Caco-2 (cell line): ENCODE results near the gene MMP3. TPM values are rescaled to one million over a fixed set of nuclear protein-coding genes. Genes with fewer than 3 reads are reported as not detected.

Experiments used
- BruUV-seq: library from RNA; stranded (reverse); fragments of 400-500 nt; replicated peaks from 2 replicates; lab custom pipeline; 2021; lab: Mats Ljungman, UMichigan
- CTCF ChIA-PET: fragments of 300-600 bp; sonication (Branson Sonifier 250); formaldehyde crosslinking; loops from one replicate; lab custom pipeline; 2022; ENCODE audit warnings: antibody characterized with exemption; lab: Charles Lee
- POLR2A ChIA-PET: fragments of 300-600 bp; sonication (Branson Sonifier 250); formaldehyde crosslinking; loops from one replicate; lab custom pipeline; 2022; ENCODE audit warnings: antibody characterized with exemption; lab: Charles Lee
- DNase-seq, 2 experiments: peaks; one replicate each; pipeline versions ENCODE4 v3.0.0 to v3.0.0-alpha.2; 2020 to 2022
- H3K27me3 ChIP-seq: replicated peaks from 2 replicates; pipeline ENCODE4 v1.6.0; 2011; ENCODE audit warnings: low read length; ENCODE audit not compliant: control insufficient read depth, insufficient read depth
- H3K36me3 ChIP-seq: 2 replicates; pipeline ENCODE4 v1.5.1; 2011; ENCODE audit warnings: low read length; ENCODE audit not compliant: control insufficient read depth, insufficient read depth
- H3K4me1 ChIP-seq: fragments of 250-450 bp; sonication (Bioruptor Pico); 2 replicates; pipeline ENCODE4 v1.5.1; 2020; ENCODE audit warnings: mild to moderate bottlenecking
- H3K4me3 ChIP-seq: 2 replicates; pipeline ENCODE4 v1.5.1; 2011; ENCODE audit warnings: low read depth, mild to moderate bottlenecking, control low read depth, low read length
- H3K9me3 ChIP-seq: fragments of 250-450 bp; sonication (Bioruptor Pico); 2 replicates; pipeline ENCODE4 v1.5.1; 2020; ENCODE audit warnings: mild to moderate bottlenecking, moderate library complexity
- H3K27ac Mint-ChIP-seq: one replicate; pipeline ENCODE4 v1.8.0; 2022; ENCODE audit warnings: mixed read lengths; ENCODE audit not compliant: unreplicated experiment
- H3K27me3 Mint-ChIP-seq: one replicate; pipeline ENCODE4 v1.8.0; 2022; ENCODE audit warnings: mixed read lengths; ENCODE audit not compliant: insufficient read depth, unreplicated experiment
- H3K36me3 Mint-ChIP-seq: one replicate; pipeline ENCODE4 v1.8.0; 2022; ENCODE audit warnings: mild to moderate bottlenecking, mixed read lengths; ENCODE audit not compliant: insufficient read depth, unreplicated experiment
- H3K4me1 Mint-ChIP-seq: one replicate; pipeline ENCODE4 v1.8.0; 2022; ENCODE audit warnings: low read depth, mixed read lengths; ENCODE audit not compliant: unreplicated experiment
- H3K4me3 Mint-ChIP-seq: one replicate; pipeline ENCODE4 v1.8.0; 2022; ENCODE audit warnings: mild to moderate bottlenecking, moderate library complexity, mixed read lengths; ENCODE audit not compliant: unreplicated experiment
- H3K9me3 Mint-ChIP-seq: one replicate; pipeline ENCODE4 v1.8.0; 2022; ENCODE audit warnings: mixed read lengths; ENCODE audit not compliant: unreplicated experiment
- intact Hi-C: fragments of 100-400 bp; cut with micrococcal nuclease; formaldehyde crosslinking; loops from one replicate; pipeline ENCODE4 v1.10.0; 2022; ENCODE audit not compliant: unreplicated experiment
- total RNA-seq: library from RNA; stranded (reverse); gene quantifications from 2 replicates; pipeline ENCODE4 v1.2.3, GENCODE V29; 2022
- TF ChIP-seq, protein P1 (sequence below), 2 experiments: fragments of 200-600 bp in 1 of 2; IDR thresholded peaks; 1 replicate in 1 of 2; 2 replicates in 1 of 2; pipeline versions ENCODE4 v1.5.1 to v1.8.0; 2011 to 2022; ENCODE audit warnings: antibody characterized with exemption in 1 of 2, control low read depth in 1 of 2, inconsistent platforms in 1 of 2, low read depth in 1 of 2, low read length in 1 of 2, mild to moderate bottlenecking in 1 of 2, moderate library complexity in 1 of 2; ENCODE audit not compliant: insufficient read depth in 1 of 2, severe bottlenecking in 1 of 2, unreplicated experiment in 1 of 2

The MMP3 gene
- total RNA-seq, 1 experiment from 2014 or later = not detected

DNA sequence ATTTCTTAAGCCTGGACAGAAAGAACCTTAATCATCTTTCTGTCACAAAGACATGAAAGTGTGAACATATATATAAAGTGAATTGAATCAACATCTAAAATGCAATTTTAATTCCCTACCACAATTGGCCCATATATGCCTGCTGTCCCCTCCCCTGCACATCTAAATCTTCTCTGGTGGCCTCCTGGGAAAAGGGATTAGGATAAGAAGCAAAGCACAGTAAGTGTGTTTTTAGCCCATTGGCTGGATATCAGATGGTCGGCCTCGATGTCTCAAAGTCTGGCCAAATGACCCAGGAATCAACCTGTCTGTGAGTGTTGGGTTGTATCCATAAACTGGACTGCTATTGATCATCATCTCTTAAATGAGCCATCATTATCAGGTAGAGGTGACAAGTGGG lies 5.8 kb downstream of the MMP3 start:
- H3K36me3 ChIP-seq = no peaks in the 10 kb centered on the region
- ChIA-PET CTCF (no interaction called here), POLR2A (no interaction called here)
- TF ChIP-seq, protein P1, sequence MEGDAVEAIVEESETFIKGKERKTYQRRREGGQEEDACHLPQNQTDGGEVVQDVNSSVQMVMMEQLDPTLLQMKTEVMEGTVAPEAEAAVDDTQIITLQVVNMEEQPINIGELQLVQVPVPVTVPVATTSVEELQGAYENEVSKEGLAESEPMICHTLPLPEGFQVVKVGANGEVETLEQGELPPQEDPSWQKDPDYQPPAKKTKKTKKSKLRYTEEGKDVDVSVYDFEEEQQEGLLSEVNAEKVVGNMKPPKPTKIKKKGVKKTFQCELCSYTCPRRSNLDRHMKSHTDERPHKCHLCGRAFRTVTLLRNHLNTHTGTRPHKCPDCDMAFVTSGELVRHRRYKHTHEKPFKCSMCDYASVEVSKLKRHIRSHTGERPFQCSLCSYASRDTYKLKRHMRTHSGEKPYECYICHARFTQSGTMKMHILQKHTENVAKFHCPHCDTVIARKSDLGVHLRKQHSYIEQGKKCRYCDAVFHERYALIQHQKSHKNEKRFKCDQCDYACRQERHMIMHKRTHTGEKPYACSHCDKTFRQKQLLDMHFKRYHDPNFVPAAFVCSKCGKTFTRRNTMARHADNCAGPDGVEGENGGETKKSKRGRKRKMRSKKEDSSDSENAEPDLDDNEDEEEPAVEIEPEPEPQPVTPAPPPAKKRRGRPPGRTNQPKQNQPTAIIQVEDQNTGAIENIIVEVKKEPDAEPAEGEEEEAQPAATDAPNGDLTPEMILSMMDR (IDR thresholded peaks at IDR 0.05; ENCODE audit: insufficient read depth in 1 of 2, low read depth in 1 of 2, low read length in 1 of 2, severe bottlenecking in 1 of 2, unreplicated experiment in 1 of 2) = no peak
- intact Hi-C loops = no loop called here
- peaks cover 4% of the 10 kb centered on the region for H3K27me3 Mint-ChIP-seq
- H3K4me1 ChIP-seq = no peaks in the 10 kb centered on the region
- H3K9me3 Mint-ChIP-seq = no peaks in the 10 kb centered on the region
- no peaks in the 10 kb centered on the region for H3K36me3 Mint-ChIP-seq
- H3K9me3 ChIP-seq = no peaks in the 10 kb centered on the region
- BruUV-seq = no TSS peak
- H3K27me3 ChIP-seq = no peaks in the 10 kb centered on the region
- H3K4me3 ChIP-seq = no peak overlapping the region
- no peaks in the 10 kb centered on the region for H3K4me1 Mint-ChIP-seq
- DNase-seq = no peak
- no peak overlapping the region for H3K4me3 Mint-ChIP-seq
- no peak overlapping the region for H3K27ac Mint-ChIP-seq

DNA sequence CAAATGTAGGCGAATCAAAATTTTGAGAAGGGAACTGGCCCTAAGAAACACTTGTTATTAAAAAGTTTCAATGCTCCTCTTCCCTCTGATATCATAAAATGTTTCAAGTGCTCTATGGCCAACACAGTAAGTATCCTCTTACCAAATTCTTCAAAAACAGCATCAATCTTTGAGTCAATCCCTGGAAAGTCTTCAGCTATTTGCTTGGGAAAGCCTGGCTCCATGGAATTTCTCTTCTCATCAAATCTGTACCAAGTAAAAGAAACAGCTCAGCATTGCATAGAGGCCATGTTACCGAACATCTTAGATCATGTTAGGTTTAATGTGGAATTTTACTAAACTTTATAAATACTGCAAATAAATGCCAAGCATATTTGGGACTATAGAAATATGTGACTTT lies 6.3 kb downstream of the MMP3 start:
- intact Hi-C loops = no loop called here
- peaks cover 4% of the 10 kb centered on the region for H3K27me3 Mint-ChIP-seq
- no peaks in the 10 kb centered on the region for H3K9me3 Mint-ChIP-seq
- no peak overlapping the region for H3K27ac Mint-ChIP-seq
- H3K9me3 ChIP-seq = no peaks in the 10 kb centered on the region
- H3K4me3 ChIP-seq = no peak overlapping the region
- ChIA-PET CTCF (no interaction called here), POLR2A (no interaction called here)
- H3K36me3 ChIP-seq = no peaks in the 10 kb centered on the region
- no peaks in the 10 kb centered on the region for H3K4me1 Mint-ChIP-seq
- DNase-seq = no peak
- H3K4me1 ChIP-seq = no peaks in the 10 kb centered on the region
- H3K36me3 Mint-ChIP-seq = no peaks in the 10 kb centered on the region
- no peaks in the 10 kb centered on the region for H3K27me3 ChIP-seq
- no TSS peak for BruUV-seq
- H3K4me3 Mint-ChIP-seq = no peak overlapping the region
- TF ChIP-seq, protein P1 (IDR thresholded peaks at IDR 0.05; ENCODE audit: insufficient read depth in 1 of 2, low read depth in 1 of 2, low read length in 1 of 2, severe bottlenecking in 1 of 2, unreplicated experiment in 1 of 2) = no peak

DNA sequence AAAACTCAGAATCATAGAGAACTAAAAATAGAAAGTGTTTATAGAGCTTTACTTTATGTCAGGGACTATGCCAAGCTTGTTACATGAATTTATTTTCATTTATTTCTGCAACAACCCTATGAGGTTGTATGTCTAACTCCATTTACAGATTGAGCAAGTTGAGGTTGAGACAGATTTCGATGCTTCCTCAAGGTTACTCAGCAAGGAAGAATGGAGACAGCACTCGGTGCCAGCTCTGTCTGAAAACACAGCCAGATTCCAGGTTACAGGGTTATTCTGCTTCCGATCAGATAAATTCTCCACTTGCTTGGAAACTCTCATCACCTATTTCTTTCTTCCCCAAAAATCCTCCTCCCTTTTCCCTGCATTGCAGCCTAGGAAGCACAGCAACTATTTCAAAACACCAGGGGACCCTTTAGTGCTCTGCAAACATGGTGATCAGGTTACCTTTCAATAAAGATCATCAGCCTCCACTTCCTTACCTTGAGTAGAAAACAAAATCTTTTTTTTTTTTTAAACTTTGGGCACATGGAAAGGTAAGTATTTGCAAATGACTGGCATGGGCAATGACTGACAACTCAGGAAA lies 7.0 kb downstream of the MMP3 start:
- POLR2A ChIA-PET = no interaction called here
- peaks cover 4% of the 10 kb centered on the region for H3K27me3 Mint-ChIP-seq

More for the DNA sequence above, 7.0 kb downstream of the MMP3 start:
- Histone ChIP-seq H3K4me1 (no peaks in the 10 kb centered on the region), H3K9me3 (no peaks in the 10 kb centered on the region), H3K4me3 (no peak overlapping the region), H3K36me3 (no peaks in the 10 kb centered on the region), H3K27me3 (no peaks in the 10 kb centered on the region)
- BruUV-seq = no TSS peak
- CTCF ChIA-PET = interaction anchor here (0.7 kb wide), 1 partner anchor 13 kb away, joined by 3 read pairs; no protein-coding TSS in a partner anchor
- DNase-seq = no peak
- Mint-ChIP-seq H3K4me1 (no peaks in the 10 kb centered on the region), H3K27ac (no peak overlapping the region), H3K4me3 (no peak overlapping the region), H3K9me3 (no peaks in the 10 kb centered on the region), H3K36me3 (no peaks in the 10 kb centered on the region)
- TF ChIP-seq, protein P1 (IDR thresholded peaks at IDR 0.05; ENCODE audit: insufficient read depth in 1 of 2, low read depth in 1 of 2, low read length in 1 of 2, severe bottlenecking in 1 of 2, unreplicated experiment in 1 of 2) = no peak
- intact Hi-C loops = no loop called here
